Upper lobe of left lung (tissue), 6 donors: ENCODE data around the gene ADAT1. TPM values are rescaled to one million over a fixed set of nuclear protein-coding genes. Genes with fewer than 3 reads are reported as not detected.

Experiments used
- ATAC-seq, 2 donors: fragments of 200-7000 bp; cut with Tn5 transposase; one replicate each; pipeline ENCODE4 v1.9.1; 2022; ENCODE audit warnings: mild to moderate bottlenecking in 2 of 2, moderate library complexity in 2 of 2; ENCODE audit not compliant: low FRiP score in 2 of 2
- DNase-seq, 2 donors: peaks; one replicate each; pipeline ENCODE4 v3.0.0-alpha.2; 2019 to 2020
- H3K27ac ChIP-seq, 4 donors: fragments of 200-600 bp; sonication (generic); one replicate each; pipeline ENCODE4 v1.5.1; 2016 to 2019
- H3K27me3 ChIP-seq, 4 donors: fragments of 200-600 bp; sonication (generic); one replicate each; pipeline ENCODE4 v1.5.1; 2017 to 2019
- H3K36me3 ChIP-seq, 4 donors: fragments of 200-600 bp; sonication (generic); one replicate each; pipeline ENCODE4 v1.5.1; 2016 to 2019
- H3K4me1 ChIP-seq, 4 donors: fragments of 200-600 bp; sonication (generic); one replicate each; pipeline ENCODE4 v1.5.1; 2018 to 2019
- H3K4me3 ChIP-seq, 4 donors: fragments of 200-600 bp; sonication (generic); one replicate each; pipeline ENCODE4 v1.5.1; 2017 to 2019; ENCODE audit warnings: mild to moderate bottlenecking in 2 of 4, moderate library complexity in 1 of 4
- H3K9me3 ChIP-seq, 4 donors: fragments of 200-600 bp; sonication (generic); one replicate each; pipeline ENCODE4 v1.5.1; 2018 to 2019
- CTCF ChIP-seq, 6 experiments: fragments of 450-650 bp in 4 of 6; fragments of 200-600 bp in 2 of 6; sonication (generic) in 2 of 6; IDR thresholded peaks; one replicate each; pipeline ENCODE4 v1.5.1; 2016 to 2019; ENCODE audit warnings: antibody characterized with exemption in 6 of 6
- EP300 ChIP-seq, 4 donors: sonication (generic); formaldehyde crosslinking; IDR thresholded peaks; one replicate each; pipeline ENCODE4 v1.5.1; 2017; ENCODE audit warnings: antibody characterized with exemption in 4 of 4, control low read depth in 2 of 4
- POLR2A ChIP-seq, 4 donors: fragments of 450-650 bp; IDR thresholded peaks; one replicate each; pipeline ENCODE4 v1.5.1; 2016 to 2017; ENCODE audit warnings: antibody characterized with exemption in 4 of 4, mild to moderate bottlenecking in 2 of 4
- POLR2AphosphoS5 ChIP-seq, 2 donors: sonication (generic); formaldehyde crosslinking; IDR thresholded peaks; one replicate each; pipeline ENCODE4 v1.5.1; 2017; ENCODE audit warnings: antibody characterized with exemption in 2 of 2
- WGBS, 2 donors: methylation state at CpG; one replicate each; pipeline ENCODE4 v1.1.5; 2017 to 2018; 5-methylcytosine and 5-hydroxymethylcytosine counted together
- total RNA-seq, 6 donors: library from RNA; depleted of rRNA in 4 of 6; stranded (reverse); fragments of >200 nt in 4 of 6; gene quantifications; one replicate each; pipeline versions ENCODE4 v1.1.0 to v1.2.1, GENCODE V29; 2016 to 2021
- donor health status: DM: no; HTN: no; CAD: no; lungs with moderate emphysema.
- donor health status: DM: no; HTN: yes; CAD: no; lungs with severe emphysema.

The ADAT1 gene
- total RNA-seq, 6 donors from 2014 or later = 30.6 to 77.5 (median 46.7) TPM

GRCh38 chr16:75558846-75559401 lies 64.2 kb downstream of the ADAT1 start:
- Histone ChIP-seq H3K27ac (no peak overlapping the region), H3K4me3 (no peak overlapping the region), H3K4me1 (peaks cover 0 to 19% (median 14%) of the 10 kb centered on the region in 4 donors), H3K27me3 (no peaks in the 10 kb centered on the region), H3K9me3 (no peaks in the 10 kb centered on the region), H3K36me3 (no peaks in the 10 kb centered on the region)
- WGBS, 2 donors = 56 to 67% methylated on average over 2 of the region's 2 CpGs
- DNase-seq (no peak), ATAC-seq (no peak)
- TF ChIP-seq CTCF (IDR thresholded peaks at IDR 0.05) = no peak
- no peak for TF ChIP-seq EP300 (IDR thresholded peaks at IDR 0.05)
- TF ChIP-seq POLR2A (IDR thresholded peaks at IDR 0.05) = no peak
- TF ChIP-seq POLR2AphosphoS5 (IDR thresholded peaks at IDR 0.05) = no peak

- H3K9me3 ChIP-seq = no peaks in the 10 kb centered on the region
- ATAC-seq (no peak), DNase-seq (no peak)
- no peak for TF ChIP-seq POLR2A (IDR thresholded peaks at IDR 0.05)
- TF ChIP-seq EP300 (IDR thresholded peaks at IDR 0.05) = no peak
- no peak for TF ChIP-seq POLR2AphosphoS5 (IDR thresholded peaks at IDR 0.05)
- TF ChIP-seq CTCF (IDR thresholded peaks at IDR 0.05) = no peak
- peaks cover 0 to 19% (median 14%) of the 10 kb centered on the region in 4 donors for H3K4me1 ChIP-seq
- peak overlapping the region; percentile 54 to 81 (median 77) for H3K27ac ChIP-seq
- H3K36me3 ChIP-seq = no peaks in the 10 kb centered on the region
- peak overlapping the region in 3 of 4 donors; percentile 71 to 94 (median 89) for H3K4me3 ChIP-seq
- no peaks in the 10 kb centered on the region for H3K27me3 ChIP-seq
- 50 to 53% methylated on average over 16 of the region's 16 CpGs for WGBS, 2 donors
Observed at GRCh38 chr16:75556431-75556950, 66.6 kb downstream of the ADAT1 start.

- H3K36me3 ChIP-seq = no peaks in the 10 kb centered on the region
- peaks cover 0 to 19% (median 14%) of the 10 kb centered on the region in 4 donors for H3K4me1 ChIP-seq
- H3K4me3 ChIP-seq = peak within 1 kb of the TSS; percentile 56 to 94 (median 80)
- peak within 1 kb of the TSS; percentile 54 to 81 (median 77) for H3K27ac ChIP-seq
- ATAC-seq = peak; percentile 96 to 97
- peak in 2 of 6 experiments; percentile 5 to 8 for TF ChIP-seq CTCF (IDR thresholded peaks at IDR 0.05)
- peak in 1 of 2 donors; percentile 61 for TF ChIP-seq POLR2AphosphoS5 (IDR thresholded peaks at IDR 0.05)
- no peak for TF ChIP-seq EP300 (IDR thresholded peaks at IDR 0.05)
- peak in 2 of 4 donors; percentile 25 to 43 for TF ChIP-seq POLR2A (IDR thresholded peaks at IDR 0.05)
- DNase-seq = peak; percentile 99
- WGBS, 2 donors = 0 to 3% methylated on average over 6 to 38 of the region's 75 CpGs
- H3K9me3 ChIP-seq = no peaks in the 10 kb centered on the region
- H3K27me3 ChIP-seq = no peaks in the 10 kb centered on the region
Observed at GRCh38 chr16:75555707-75556430, 67.2 kb downstream of the ADAT1 start, which contains the start of gene TMEM231. Gene TMEM231, minus strand, starts transcription at chr16:75556252. Its CDS starts 43 bp downstream, at chr16:75556209.

GRCh38 chr16:75555213-75555706 lies 67.8 kb downstream of the ADAT1 start:
- H3K4me3 ChIP-seq = peak overlapping the region; percentile 56 to 94 (median 80)
- 0 to 2% methylated on average over 12 to 26 of the region's 26 CpGs for WGBS, 2 donors
- no peaks in the 10 kb centered on the region for H3K9me3 ChIP-seq
- DNase-seq (peak in 1 of 2 donors; percentile 87), ATAC-seq (peak; percentile 80 to 91)
- peaks cover 0 to 22% (median 14%) of the 10 kb centered on the region in 4 donors for H3K4me1 ChIP-seq
- H3K27ac ChIP-seq = peak overlapping the region; percentile 54 to 81 (median 77)
- no peaks in the 10 kb centered on the region for H3K27me3 ChIP-seq
- no peaks in the 10 kb centered on the region for H3K36me3 ChIP-seq
- TF ChIP-seq CTCF (IDR thresholded peaks at IDR 0.05) = no peak
- no peak for TF ChIP-seq POLR2AphosphoS5 (IDR thresholded peaks at IDR 0.05)
- no peak for TF ChIP-seq EP300 (IDR thresholded peaks at IDR 0.05)
- TF ChIP-seq POLR2A (IDR thresholded peaks at IDR 0.05) = no peak
